Spleen (tissue), 11 donors: ENCODE data around the gene TFB1M. TPM values are rescaled to one million over a fixed set of nuclear protein-coding genes. Genes with fewer than 3 reads are reported as not detected.

Source experiments
- DNase-seq: peaks from one replicate; pipeline ENCODE4 v3.0.0-alpha.2; 2020
- H3K27ac ChIP-seq, 8 donors: fragments of 200-600 bp; sonication (generic) in 7 of 8; 1 replicate in 4 of 8; 2 replicates in 4 of 8; pipeline versions ENCODE4 v1.5.0 to v1.8.0; 2016 to 2021; ENCODE audit warnings: inconsistent platforms in 4 of 8, mild to moderate bottlenecking in 4 of 8, moderate library complexity in 1 of 8
- H3K27me3 ChIP-seq, 7 donors: fragments of 200-600 bp; sonication (generic) in 6 of 7; replicated peaks in 1 of 7; 1 replicate in 4 of 7; 2 replicates in 3 of 7; pipeline versions ENCODE4 v1.5.0 to v1.8.0; 2016 to 2021; ENCODE audit warnings: inconsistent platforms in 3 of 7, mild to moderate bottlenecking in 1 of 7
- H3K36me3 ChIP-seq, 6 donors: fragments of 200-600 bp; sonication (generic) in 5 of 6; 1 replicate in 4 of 6; 2 replicates in 2 of 6; pipeline versions ENCODE4 v1.5.0 to v1.8.0; 2016 to 2021; ENCODE audit warnings: inconsistent platforms in 2 of 6
- H3K4me1 ChIP-seq, 6 donors: fragments of 200-600 bp; sonication (generic) in 5 of 6; 1 replicate in 3 of 6; 2 replicates in 3 of 6; pipeline versions ENCODE4 v1.5.0 to v1.8.0; 2016 to 2021; ENCODE audit warnings: inconsistent platforms in 3 of 6
- H3K4me3 ChIP-seq, 8 donors: fragments of 200-600 bp; sonication (generic) in 7 of 8; 1 replicate in 4 of 8; 2 replicates in 4 of 8; pipeline versions ENCODE4 v1.5.0 to v1.8.0; 2016 to 2021; ENCODE audit warnings: inconsistent platforms in 4 of 8, mild to moderate bottlenecking in 4 of 8, moderate library complexity in 2 of 8
- H3K9me3 ChIP-seq, 8 donors: fragments of 200-600 bp; sonication (generic) in 7 of 8; 1 replicate in 4 of 8; 2 replicates in 4 of 8; pipeline versions ENCODE4 v1.5.0 to v1.8.0; 2016 to 2021; ENCODE audit warnings: inconsistent platforms in 4 of 8
- CTCF ChIP-seq, 11 experiments: fragments of 200-600 bp in 7 of 11; fragments of 450-650 bp in 4 of 11; sonication (generic) in 4 of 11; IDR thresholded peaks in 8 of 11; conservative IDR thresholded peaks in 3 of 11; 1 replicate in 7 of 11; 2 replicates in 4 of 11; pipeline versions ENCODE4 v1.4.0 to v1.8.0; 2016 to 2021; ENCODE audit warnings: antibody characterized with exemption in 11 of 11, inconsistent platforms in 4 of 11, mild to moderate bottlenecking in 1 of 11
- POLR2A ChIP-seq, 3 donors: fragments of 450-650 bp; IDR thresholded peaks; one replicate each; pipeline ENCODE4 v1.5.1; 2017; ENCODE audit warnings: antibody characterized with exemption in 3 of 3, mild to moderate bottlenecking in 1 of 3
- POLR2AphosphoS5 ChIP-seq, 3 donors: sonication (generic); formaldehyde crosslinking; IDR thresholded peaks; one replicate each; pipeline ENCODE4 v1.5.1; 2017; ENCODE audit warnings: antibody characterized with exemption in 3 of 3
- WGBS, 5 donors: extraction: QIAGEN DNeasy Blood & Tissue Kit in 3 of 5; methylation state at CpG; one replicate each; pipeline versions ENCODE4 v1.1.5 to v1.1.7; 2013 to 2018; 5-methylcytosine and 5-hydroxymethylcytosine counted together
- intact Hi-C: fragments of 100-400 bp; cut with DNase I; formaldehyde crosslinking; loops from one replicate; pipeline ENCODE4 v1.15.0; 2023; ENCODE audit warnings: low total_unique reads
- polyA plus RNA-seq, 3 donors: library from polyadenylated mRNA; stranded (reverse); fragments of 200-250 nt; gene quantifications; one replicate each; pipeline ENCODE4 v1.2.1, GENCODE V29; 2013
- total RNA-seq, 7 donors: library from RNA; depleted of rRNA in 3 of 7; stranded (reverse); fragments of >200 nt in 3 of 7; fragmentation: NEBNext Ultra II Directional in 4 of 7; extraction: Animal tissue kit (Norgen Biotek cat#: 25700) in 4 of 7; gene quantifications; one replicate each; pipeline versions ENCODE4 v1.1.0 to v1.2.1, GENCODE V29; 2016 to 2021
- donor health status: healthy with polysubstance abuse.
- donor health status: DM: no; HTN: no; CAD: no; lungs with moderate emphysema.
- donor health status: DM: no; HTN: no; CAD: no.
- donor health status: Bipolar disorder and iron deficiency.
- donor health status: healthy.
- donor health status: DM: no; HTN: no; CAD: no.
- donor health status: DM: yes; HTN: yes; CAD: no.

The TFB1M gene
- total and polyA plus RNA-seq, 10 donors: 11.4 to 39.2 (median 21.0) TPM

- intact Hi-C loops: no loop called here
- peaks cover 0 to 82% (median 15%) of the 10 kb centered on the region in 6 donors for H3K36me3 ChIP-seq
- no peak overlapping the region for H3K4me3 ChIP-seq
- H3K9me3 ChIP-seq: no peaks in the 10 kb centered on the region
- TF ChIP-seq CTCF (IDR thresholded peaks at IDR 0.05 in 8 of 11, conservative IDR thresholded peaks at IDR 0.05 in 3 of 11): no peak
- TF ChIP-seq POLR2AphosphoS5 (IDR thresholded peaks at IDR 0.05): no peak
- no peak for TF ChIP-seq POLR2A (IDR thresholded peaks at IDR 0.05)
- no peaks in the 10 kb centered on the region for H3K27me3 ChIP-seq
- WGBS, 5 donors: 91 to 97% (median 95%) methylated on average over 10 of the region's 10 CpGs
- no peak overlapping the region for H3K27ac ChIP-seq
- DNase-seq: no peak
- H3K4me1 ChIP-seq: no peaks in the 10 kb centered on the region
Measured at GRCh38 chr6:155275808-155276480, 38.3 kb downstream of the TFB1M start.

GRCh38 chr6:155274533-155274932 is 39.8 kb downstream of the TFB1M start:
- DNase-seq: no peak
- Histone ChIP-seq H3K27me3 (no peaks in the 10 kb centered on the region), H3K36me3 (peaks cover 0 to 82% (median 11%) of the 10 kb centered on the region in 6 donors), H3K9me3 (no peaks in the 10 kb centered on the region), H3K4me3 (no peak overlapping the region), H3K27ac (no peak overlapping the region), H3K4me1 (no peaks in the 10 kb centered on the region)
- TF ChIP-seq POLR2A (IDR thresholded peaks at IDR 0.05): no peak
- intact Hi-C loops: no loop called here
- 89 to 100% (median 95%) methylated on average over 1 of the region's 1 CpG for WGBS, 5 donors

GRCh38 chr6:155274106-155274505 is 40.2 kb downstream of the TFB1M start:
- H3K27ac ChIP-seq: no peak overlapping the region
- no peaks in the 10 kb centered on the region for H3K27me3 ChIP-seq
- H3K9me3 ChIP-seq: no peaks in the 10 kb centered on the region
- 42 to 68% (median 53%) methylated on average over 2 of the region's 2 CpGs for WGBS, 5 donors
- intact Hi-C loops: no loop called here
- H3K4me3 ChIP-seq: no peak overlapping the region
- no peak for DNase-seq
- TF ChIP-seq POLR2A (IDR thresholded peaks at IDR 0.05) (no peak), POLR2AphosphoS5 (IDR thresholded peaks at IDR 0.05) (no peak), CTCF (IDR thresholded peaks at IDR 0.05 in 8 of 11, conservative IDR thresholded peaks at IDR 0.05 in 3 of 11) (no peak)
- peaks cover 0 to 82% (median 10%) of the 10 kb centered on the region in 6 donors for H3K36me3 ChIP-seq
- H3K4me1 ChIP-seq: no peaks in the 10 kb centered on the region

GRCh38 chr6:155273431-155273830 is 40.9 kb downstream of the TFB1M start:
- TF ChIP-seq POLR2AphosphoS5 (IDR thresholded peaks at IDR 0.05) (no peak), POLR2A (IDR thresholded peaks at IDR 0.05) (no peak), CTCF (IDR thresholded peaks at IDR 0.05 in 8 of 11, conservative IDR thresholded peaks at IDR 0.05 in 3 of 11) (no peak)
- Histone ChIP-seq H3K27ac (no peak overlapping the region), H3K4me1 (peaks cover 0 to under 1% (median 0%) of the 10 kb centered on the region in 6 donors), H3K36me3 (peaks cover 0 to 77% (median 10%) of the 10 kb centered on the region in 6 donors), H3K27me3 (no peaks in the 10 kb centered on the region), H3K4me3 (no peak overlapping the region), H3K9me3 (no peaks in the 10 kb centered on the region)
- DNase-seq: no peak
- 48 to 91% (median 63%) methylated on average over 3 of the region's 3 CpGs for WGBS, 5 donors
- intact Hi-C loops: no loop called here
